Measurements from ENCODE around the gene PLAC9.

DNA sequence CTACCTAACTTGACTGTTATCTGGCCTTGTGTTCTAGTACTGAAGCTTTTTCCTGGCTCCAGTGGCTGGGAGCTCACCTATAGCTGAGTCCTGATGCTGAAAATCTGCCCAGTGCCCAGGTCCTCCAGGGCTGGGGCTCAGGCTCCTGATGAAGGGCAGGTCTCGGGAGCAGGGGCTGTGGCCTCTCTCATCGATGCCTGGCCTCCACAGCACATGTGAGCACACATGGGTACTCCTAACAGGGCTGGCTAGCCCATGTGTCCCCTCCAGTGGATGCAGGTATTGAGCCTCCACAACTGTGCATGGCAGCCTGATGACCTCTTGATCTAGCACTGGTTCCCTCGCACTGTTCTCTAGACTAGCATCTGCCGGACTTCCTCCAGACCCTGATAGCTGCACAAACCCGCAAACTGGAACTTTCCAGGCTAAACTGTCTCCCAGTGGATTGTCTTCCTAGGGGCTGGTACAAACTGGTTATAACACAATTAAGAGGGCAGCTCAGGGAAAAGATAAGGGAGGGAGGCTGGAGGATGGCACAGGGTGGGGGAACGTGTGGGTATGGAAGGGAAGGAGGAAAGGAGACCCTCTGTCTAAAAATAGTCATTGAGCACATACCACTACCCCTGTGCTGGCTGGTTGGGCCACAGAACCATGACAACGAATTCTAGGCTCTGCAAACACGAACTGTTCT, 35.1 kb downstream of the PLAC9 start:
- TF ChIP-seq BHLHE40 (IDR thresholded peaks at IDR 0.05; ENCODE audit: borderline replicate concordance) (no peak), TARDBP (IDR thresholded peaks at IDR 0.05) (no peak), CTBP1 (IDR thresholded peaks at IDR 0.05; ENCODE audit: borderline replicate concordance) (no peak), SP1 (IDR thresholded peaks at IDR 0.05) (no peak), FOXA1 (IDR thresholded peaks at IDR 0.05) (no peak), ZNF384 (IDR thresholded peaks at IDR 0.05) (no peak), ARNT (IDR thresholded peaks at IDR 0.05) (no peak), ELF4 (IDR thresholded peaks at IDR 0.05) (no peak)
- TF ChIP-seq, protein P1, sequence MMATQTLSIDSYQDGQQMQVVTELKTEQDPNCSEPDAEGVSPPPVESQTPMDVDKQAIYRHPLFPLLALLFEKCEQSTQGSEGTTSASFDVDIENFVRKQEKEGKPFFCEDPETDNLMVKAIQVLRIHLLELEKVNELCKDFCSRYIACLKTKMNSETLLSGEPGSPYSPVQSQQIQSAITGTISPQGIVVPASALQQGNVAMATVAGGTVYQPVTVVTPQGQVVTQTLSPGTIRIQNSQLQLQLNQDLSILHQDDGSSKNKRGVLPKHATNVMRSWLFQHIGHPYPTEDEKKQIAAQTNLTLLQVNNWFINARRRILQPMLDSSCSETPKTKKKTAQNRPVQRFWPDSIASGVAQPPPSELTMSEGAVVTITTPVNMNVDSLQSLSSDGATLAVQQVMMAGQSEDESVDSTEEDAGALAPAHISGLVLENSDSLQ (IDR thresholded peaks at IDR 0.05) = no peak
